HepG2 (cell line): Measurements from ENCODE around the gene FAM114A2. TPM values are rescaled to one million over a fixed set of nuclear protein-coding genes. Genes with fewer than 3 reads are reported as not detected.
A peak's percentile ranks its signal among the peaks of the same experiment; 100 is the strongest.

Source experiments
- ATAC-seq: fragments of 200-7000 bp; cut with Tn5 transposase; 3 replicates; pipeline ENCODE4 v1.9.1; 2020; ENCODE audit warnings: mild to moderate bottlenecking, moderate library complexity
- BruUV-seq: library from RNA; stranded (reverse); fragments of 400-500 nt; replicated peaks from 2 replicates; lab custom pipeline; 2021; lab: Mats Ljungman, UMichigan
- CTCF ChIA-PET: fragments of 300-600 bp; formaldehyde crosslinking; extraction: SDS; loops from one replicate; lab custom pipeline; 2021; ENCODE audit warnings: low total read pairs, inconsistent platforms, low intra/inter-chr PET ratio; lab: Yijun Ruan, JAX
- POLR2A ChIA-PET: fragments of 350-600 bp; sonication (Branson Sonifier 250); formaldehyde crosslinking; loops from one replicate; lab custom pipeline; 2020; ENCODE audit warnings: antibody characterized with exemption, inconsistent platforms; lab: Yijun Ruan, JAX
- DNase-seq: peaks from one replicate; pipeline ENCODE4 v3.0.0-alpha.2; 2015; ENCODE audit warnings: low spot score
- FAIRE-seq: peaks from 3 replicates; lab custom pipeline; 2011; peaks lifted over from hg19 to GRCh38; lab: Jason Lieb, UNC
- H2AFZ ChIP-seq: one replicate; pipeline ENCODE4 v1.6.1; 2011; ENCODE audit warnings: low read length, inconsistent platforms
- H3K27ac ChIP-seq: fragments of 300-600 bp; 3 replicates; pipeline ENCODE4 v1.8.0; 2011; ENCODE audit warnings: mixed run types, mild to moderate bottlenecking, mixed read lengths, low read length, inconsistent platforms; ENCODE audit not compliant: insufficient read depth; ENCODE audit errors: extremely low read length
- H3K27me3 ChIP-seq, 2 experiments: fragments of 200-600 bp in 1 of 2; 2 replicates in 1 of 2; 3 replicates in 1 of 2; pipeline versions ENCODE4 v1.6.0 to v1.8.0; 2011; ENCODE audit warnings: low read length in 2 of 2, mild to moderate bottlenecking in 2 of 2, moderate library complexity in 2 of 2, inconsistent platforms in 1 of 2; ENCODE audit not compliant: insufficient read depth in 2 of 2, control insufficient read depth in 1 of 2
- H3K36me3 ChIP-seq, 2 experiments: fragments of 200-600 bp in 1 of 2; replicated peaks in 1 of 2; 2 replicates in 1 of 2; 3 replicates in 1 of 2; pipeline versions ENCODE4 v1.5.1 to v1.8.0; 2011; ENCODE audit warnings: low read length in 2 of 2, inconsistent platforms in 1 of 2; ENCODE audit not compliant: insufficient read depth in 2 of 2, control insufficient read depth in 1 of 2
- H3K4me1 ChIP-seq: 2 replicates; pipeline ENCODE4 v1.5.1; 2012; ENCODE audit warnings: low read length, inconsistent platforms; ENCODE audit not compliant: insufficient read depth
- H3K4me2 ChIP-seq: 2 replicates; pipeline ENCODE4 v1.6.0; 2011; ENCODE audit warnings: low read depth, low read length, inconsistent platforms
- H3K4me3 ChIP-seq, 3 experiments: fragments of 200-600 bp in 1 of 3; sonication (generic), shearing (Covaris generic) in 1 of 3; replicated peaks in 1 of 3; 2 replicates each; pipeline ENCODE4 v1.5.1; 2011 to 2016; ENCODE audit warnings: low read length in 3 of 3, inconsistent platforms in 2 of 3, low read depth in 2 of 3, mild to moderate bottlenecking in 2 of 3, control low read depth in 1 of 3, mixed read lengths in 1 of 3; ENCODE audit not compliant: insufficient read depth in 1 of 3
- H3K79me2 ChIP-seq: one replicate; pipeline ENCODE4 v1.6.1; 2011; ENCODE audit warnings: low read length, inconsistent platforms; ENCODE audit not compliant: insufficient read depth
- H3K9ac ChIP-seq: 2 replicates; pipeline ENCODE4 v1.6.0; 2011; ENCODE audit warnings: mild to moderate bottlenecking, low read depth, low read length, inconsistent platforms; ENCODE audit not compliant: insufficient read depth
- H3K9me3 ChIP-seq: 2 replicates; pipeline ENCODE4 v1.5.1; 2012; ENCODE audit warnings: mild to moderate bottlenecking, low read length
- H4K20me1 ChIP-seq: 2 replicates; pipeline ENCODE4 v1.6.0; 2011; ENCODE audit warnings: inconsistent platforms, mild to moderate bottlenecking, low read length, moderate library complexity; ENCODE audit not compliant: insufficient read depth
- BHLHE40 ChIP-seq: IDR thresholded peaks from 2 replicates; pipeline ENCODE4 v1.6.1; 2011; ENCODE audit warnings: low read length, improper control_type of control experiment
- CHD4 ChIP-seq: fragments of 200-600 bp; sonication (generic); IDR thresholded peaks from 2 replicates; pipeline ENCODE4 v1.7.0; 2017; ENCODE audit warnings: mild to moderate bottlenecking, low read length, borderline replicate concordance
- PRDM15 ChIP-seq: sonication (generic); formaldehyde crosslinking; IDR thresholded peaks from 2 replicates; pipeline ENCODE4 v1.4.0; 2020; ENCODE audit warnings: missing genetic modification reagents
- SMARCC2 ChIP-seq: fragments of 450-650 bp; IDR thresholded peaks from 2 replicates; pipeline ENCODE4 v1.6.1; 2017; ENCODE audit warnings: antibody characterized with exemption, mild to moderate bottlenecking
- SNAPC2 ChIP-seq: sonication (generic); formaldehyde crosslinking; IDR thresholded peaks from 2 replicates; pipeline ENCODE4 v1.8.1; 2022; ENCODE audit warnings: mild to moderate bottlenecking, missing genetic modification reagents
- ZNF280D ChIP-seq: sonication (generic); formaldehyde crosslinking; IDR thresholded peaks from 2 replicates; pipeline ENCODE4 v1.5.1; 2020; ENCODE audit warnings: mild to moderate bottlenecking, missing genetic modification reagents
- WGBS: methylation state at CpG from one replicate; pipeline ENCODE4 v1.1.6; 2017; ENCODE audit warnings: low lambda C conversion rate; 5-methylcytosine and 5-hydroxymethylcytosine counted together
- in situ Hi-C: cut with HindIII; loops from 2 replicates; pipeline ENCODE4 v1.10.0; 2017; ENCODE audit warnings: low pct_unique_long_range_greater_than_20kb; ENCODE audit not compliant: extremely low pct_ligation_motif_present
- intact Hi-C: fragments of 100-400 bp; cut with micrococcal nuclease; formaldehyde crosslinking; loops from one replicate; pipeline ENCODE4 v1.10.0; 2022; ENCODE audit not compliant: unreplicated experiment
- polyA plus RNA-seq, 8 experiments: library from polyadenylated mRNA; depleted of rRNA in 3 of 8; stranded (reverse) in 7 of 8; unstranded in 1 of 8; fragments of >200 nt; fragmentation: Illumina TruSeq in 4 of 8; extraction: Trizol in 4 of 8; gene quantifications; 2 replicates each; pipeline versions ENCODE4 v1.2.1 to v1.2.3, GENCODE V29; 2011 to 2016; ENCODE audit warnings: low read depth in 4 of 8, missing spikeins in 1 of 8, mixed read lengths in 1 of 8; ENCODE audit not compliant: insufficient read depth in 1 of 8
- total RNA-seq, 5 experiments: library from RNA; depleted of rRNA; stranded (reverse); fragments of >200 nt; fragmentation: Illumina TruSeq; extraction: Trizol; gene quantifications; 2 replicates each; pipeline ENCODE4 v1.2.3, GENCODE V29; 2016; ENCODE audit warnings: low read depth in 1 of 5

Gene FAM114A2
- total and polyA plus RNA-seq, 2 of the 13 experiments (the other 11 are each of a cell fraction or from before 2014, with no cell fraction given), result 6.9 to 11.4 TPM

- CTCF ChIA-PET, result no interaction called here
- Histone ChIP-seq H3K36me3 (no peaks in the 10 kb centered on the region), H3K4me2 (no peak overlapping the region), H3K9ac (no peak overlapping the region), H3K9me3 (no peaks in the 10 kb centered on the region), H2AFZ (no peak overlapping the region), H3K27ac (no peak overlapping the region), H3K4me3 (no peak overlapping the region), H3K4me1 (no peaks in the 10 kb centered on the region), H3K79me2 (no peaks in the 10 kb centered on the region), H3K27me3 (no peaks in the 10 kb centered on the region), H4K20me1 (no peaks in the 10 kb centered on the region)
- in situ Hi-C loops (no loop called here), intact Hi-C loops (no loop called here)
- FAIRE-seq, result no peak
- POLR2A ChIA-PET, result no interaction called here
- no peak for ATAC-seq
- 0% methylated on average over 4 of the region's 5 CpGs for WGBS
- TF ChIP-seq SNAPC2 (no peak), BHLHE40 (no peak), PRDM15 (CRISPR knock-in tag) (peak; percentile 55; the same call in 1 of the 2 replicates)
- no TSS peak for BruUV-seq
- DNase-seq, result no peak
Measured at GRCh38 chr5:153959134-153959957, 79.4 kb downstream of the FAM114A2 start.

GRCh38 chr5:153957205-153957604 is 81.5 kb downstream of the FAM114A2 start:
- BruUV-seq, result no TSS peak
- CTCF ChIA-PET, result no interaction called here
- no peak overlapping the region for H3K27ac ChIP-seq
- POLR2A ChIA-PET, result no interaction called here
- intact Hi-C loops (no loop called here), in situ Hi-C loops (no loop called here)
- TF ChIP-seq CHD4 (no peak), SMARCC2 (no peak), ZNF280D (CRISPR knock-in tag) (no peak)
- H3K79me2 ChIP-seq, result no peaks in the 10 kb centered on the region
- no peaks in the 10 kb centered on the region for H3K4me1 ChIP-seq
- no peaks in the 10 kb centered on the region for H3K27me3 ChIP-seq
- H4K20me1 ChIP-seq, result no peaks in the 10 kb centered on the region
- FAIRE-seq, result no peak
- no peak for DNase-seq
- H3K9ac ChIP-seq, result no peak overlapping the region
- 0% methylated on average over 4 of the region's 4 CpGs for WGBS
- H3K9me3 ChIP-seq, result no peaks in the 10 kb centered on the region
- no peaks in the 10 kb centered on the region for H3K36me3 ChIP-seq
- H3K4me2 ChIP-seq, result no peak overlapping the region
- no peak overlapping the region for H3K4me3 ChIP-seq
- H2AFZ ChIP-seq, result no peak overlapping the region
- ATAC-seq, result no peak
